ENCODE results near the gene PDE4B. TPM values are rescaled to one million over a fixed set of nuclear protein-coding genes. Genes with fewer than 3 reads are reported as not detected.

PDE4B gene
- total RNA-seq, 3 donors from 2014 or later = 8.0 to 207 (median 54.4) TPM

DNA sequence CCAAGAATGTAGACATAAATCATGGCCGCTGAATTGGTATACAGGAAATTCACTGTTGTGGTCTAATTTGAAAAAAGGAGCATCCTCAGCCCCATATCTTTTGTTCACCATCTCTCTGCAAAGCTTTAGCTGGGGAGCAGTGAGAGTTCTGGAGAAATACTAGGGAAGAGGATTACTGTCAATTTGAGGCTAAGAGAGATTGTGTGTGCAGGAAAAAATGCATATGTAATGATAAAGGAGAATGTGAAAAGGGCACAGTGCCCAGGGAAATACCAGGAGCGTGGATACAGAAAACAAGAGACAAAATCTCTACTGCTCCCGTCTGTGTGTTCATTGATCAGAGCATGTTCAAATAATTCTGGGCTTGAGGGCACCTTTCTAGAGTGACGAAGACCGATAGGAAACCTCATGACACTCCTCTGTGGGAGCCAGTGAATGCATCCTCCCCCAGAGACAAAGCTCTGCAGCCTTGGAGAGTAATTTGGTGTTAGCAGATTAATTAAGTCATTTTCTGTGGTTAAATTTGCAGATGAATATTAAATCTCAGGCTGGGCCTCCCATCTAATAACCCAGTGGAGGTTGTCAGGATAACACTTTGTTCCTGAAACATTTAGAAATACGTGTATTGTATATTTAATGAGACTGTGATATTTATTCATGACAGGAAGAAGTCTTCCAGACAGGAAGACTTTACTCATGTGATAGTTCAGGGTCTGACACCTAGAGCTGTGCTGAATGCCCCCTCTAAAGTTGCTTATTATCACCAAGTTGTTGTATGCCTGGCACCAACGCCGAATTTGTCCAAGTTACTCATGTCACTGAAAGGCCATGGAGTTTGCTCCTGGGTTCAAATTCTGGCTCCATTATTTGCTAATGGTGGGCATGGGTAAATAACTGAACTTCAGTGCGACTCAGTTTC is 453.9 kb downstream of the PDE4B start:
- no peak overlapping the region for H3K27ac ChIP-seq
- no peaks in the 10 kb centered on the region for H3K9me3 ChIP-seq
- no peak overlapping the region for H3K4me3 ChIP-seq
- TF ChIP-seq, protein P1, sequence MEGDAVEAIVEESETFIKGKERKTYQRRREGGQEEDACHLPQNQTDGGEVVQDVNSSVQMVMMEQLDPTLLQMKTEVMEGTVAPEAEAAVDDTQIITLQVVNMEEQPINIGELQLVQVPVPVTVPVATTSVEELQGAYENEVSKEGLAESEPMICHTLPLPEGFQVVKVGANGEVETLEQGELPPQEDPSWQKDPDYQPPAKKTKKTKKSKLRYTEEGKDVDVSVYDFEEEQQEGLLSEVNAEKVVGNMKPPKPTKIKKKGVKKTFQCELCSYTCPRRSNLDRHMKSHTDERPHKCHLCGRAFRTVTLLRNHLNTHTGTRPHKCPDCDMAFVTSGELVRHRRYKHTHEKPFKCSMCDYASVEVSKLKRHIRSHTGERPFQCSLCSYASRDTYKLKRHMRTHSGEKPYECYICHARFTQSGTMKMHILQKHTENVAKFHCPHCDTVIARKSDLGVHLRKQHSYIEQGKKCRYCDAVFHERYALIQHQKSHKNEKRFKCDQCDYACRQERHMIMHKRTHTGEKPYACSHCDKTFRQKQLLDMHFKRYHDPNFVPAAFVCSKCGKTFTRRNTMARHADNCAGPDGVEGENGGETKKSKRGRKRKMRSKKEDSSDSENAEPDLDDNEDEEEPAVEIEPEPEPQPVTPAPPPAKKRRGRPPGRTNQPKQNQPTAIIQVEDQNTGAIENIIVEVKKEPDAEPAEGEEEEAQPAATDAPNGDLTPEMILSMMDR (IDR thresholded peaks at IDR 0.05) = no peak
- TF ChIP-seq POLR2AphosphoS5 (IDR thresholded peaks at IDR 0.05) (no peak), POLR2A (IDR thresholded peaks at IDR 0.05) (no peak)
- H3K27me3 ChIP-seq = no peaks in the 10 kb centered on the region
- H3K36me3 ChIP-seq = no peaks in the 10 kb centered on the region
- peaks cover 0 to 3% of the 10 kb centered on the region in 2 donors for H3K4me1 ChIP-seq
- intact Hi-C loops (cut with DNase I; ENCODE audit: low total_unique reads) = no loop called here
- DNase-seq (ENCODE audit: low spot score in 2 of 2) = no peak

DNA sequence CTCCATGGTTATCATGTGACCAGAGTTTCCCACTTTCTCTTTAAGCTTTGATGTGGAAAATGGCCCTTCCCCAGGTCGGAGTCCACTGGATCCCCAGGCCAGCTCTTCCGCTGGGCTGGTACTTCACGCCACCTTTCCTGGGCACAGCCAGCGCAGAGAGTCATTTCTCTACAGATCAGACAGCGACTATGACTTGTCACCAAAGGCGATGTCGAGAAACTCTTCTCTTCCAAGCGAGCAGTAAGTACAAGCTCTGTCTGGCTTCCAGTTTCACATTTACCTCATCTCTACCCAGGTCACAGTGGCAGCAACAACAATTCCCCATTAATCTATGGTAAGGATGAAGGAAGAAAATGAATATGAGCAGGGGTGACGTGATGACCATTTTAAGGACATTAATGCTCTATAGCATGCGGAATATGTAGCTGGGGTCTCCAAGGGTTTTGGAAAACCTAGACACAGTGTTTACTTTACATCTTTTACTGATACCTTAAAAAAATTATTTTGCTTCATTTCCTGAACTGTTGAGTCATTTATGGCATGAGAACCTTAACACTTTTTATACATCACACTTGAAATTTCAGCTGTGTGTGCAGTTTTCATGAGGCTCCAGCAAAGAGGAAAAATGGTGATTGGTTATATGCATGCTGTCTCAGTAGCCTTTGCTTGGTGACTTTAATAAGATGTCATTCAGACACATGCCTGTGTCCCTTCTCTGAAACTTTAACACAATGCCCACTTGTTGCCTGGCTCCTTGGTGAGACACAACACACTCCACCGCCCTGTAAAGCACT is 454.9 kb downstream of the PDE4B start:
- H3K36me3 ChIP-seq = no peaks in the 10 kb centered on the region
- no peak for DNase-seq (ENCODE audit: low spot score in 2 of 2)
- H3K4me1 ChIP-seq = peaks cover 0 to 3% of the 10 kb centered on the region in 2 donors
- no peaks in the 10 kb centered on the region for H3K27me3 ChIP-seq
- H3K4me3 ChIP-seq = no peak overlapping the region
- intact Hi-C loops (cut with DNase I; ENCODE audit: low total_unique reads) = no loop called here
- H3K27ac ChIP-seq = no peak overlapping the region
- TF ChIP-seq POLR2A (IDR thresholded peaks at IDR 0.05) = no peak
- TF ChIP-seq POLR2AphosphoS5 (IDR thresholded peaks at IDR 0.05) = no peak
- TF ChIP-seq, protein P1 (IDR thresholded peaks at IDR 0.05) = no peak
- no peaks in the 10 kb centered on the region for H3K9me3 ChIP-seq

DNA sequence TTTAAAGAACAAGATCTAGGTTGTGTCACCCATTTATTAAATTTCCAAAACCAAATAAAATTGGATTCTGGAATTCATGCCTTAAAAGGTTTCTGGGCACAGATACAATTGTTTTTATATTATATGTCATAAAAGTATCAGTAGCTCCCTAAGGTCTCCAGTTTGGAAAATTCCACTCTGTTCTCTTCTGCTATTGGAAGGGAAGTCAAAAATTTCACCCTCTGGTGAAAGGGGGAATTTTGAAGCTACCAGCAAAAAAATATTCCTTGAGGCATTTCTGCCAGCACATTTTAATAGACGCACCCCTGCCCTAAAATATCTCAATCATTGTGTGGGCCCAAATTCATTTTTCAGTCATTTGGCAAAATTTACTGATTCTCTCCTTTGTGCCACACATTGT is 455.6 kb downstream of the PDE4B start:
- TF ChIP-seq, protein P1 (IDR thresholded peaks at IDR 0.05) = no peak
- TF ChIP-seq POLR2AphosphoS5 (IDR thresholded peaks at IDR 0.05) = no peak
- peak overlapping the region in 1 of 2 donors; percentile 23 for H3K27ac ChIP-seq
- H3K4me1 ChIP-seq = peaks cover 0 to 3% of the 10 kb centered on the region in 2 donors
- H3K36me3 ChIP-seq = no peaks in the 10 kb centered on the region
- no peak overlapping the region for H3K4me3 ChIP-seq
- DNase-seq (ENCODE audit: low spot score in 2 of 2) = no peak
- H3K9me3 ChIP-seq = no peaks in the 10 kb centered on the region
- intact Hi-C loops (cut with DNase I; ENCODE audit: low total_unique reads) = no loop called here
- no peaks in the 10 kb centered on the region for H3K27me3 ChIP-seq

DNA sequence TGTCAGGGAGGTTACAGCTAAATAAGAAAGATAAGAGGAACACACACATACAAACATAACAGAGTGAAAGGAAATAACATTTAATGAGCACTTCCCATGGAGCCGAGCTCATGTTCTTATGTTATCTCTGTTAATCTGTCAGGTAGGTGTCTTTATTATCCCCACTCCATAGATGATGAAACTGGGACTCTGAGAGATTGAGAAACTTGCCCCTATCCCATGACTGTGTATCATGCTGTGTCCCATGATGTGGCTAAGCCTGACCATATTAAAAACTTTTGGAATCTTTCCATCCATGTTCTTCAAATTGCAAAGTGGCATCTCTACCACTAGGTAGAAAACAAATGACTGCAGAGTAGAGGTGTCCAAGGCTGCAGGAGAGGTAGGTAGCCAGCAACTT is 456.1 kb downstream of the PDE4B start:
- Histone ChIP-seq H3K4me3 (no peak overlapping the region), H3K4me1 (no peaks in the 10 kb centered on the region), H3K9me3 (no peaks in the 10 kb centered on the region), H3K36me3 (no peaks in the 10 kb centered on the region), H3K27me3 (no peaks in the 10 kb centered on the region), H3K27ac (peak overlapping the region in 1 of 2 donors; percentile 23)
- no peak for TF ChIP-seq POLR2AphosphoS5 (IDR thresholded peaks at IDR 0.05)
- TF ChIP-seq POLR2A (IDR thresholded peaks at IDR 0.05) = no peak
- TF ChIP-seq, protein P1 (IDR thresholded peaks at IDR 0.05) = no peak
- intact Hi-C loops (cut with DNase I; ENCODE audit: low total_unique reads) = no loop called here
- no peak for DNase-seq (ENCODE audit: low spot score in 2 of 2)

DNA sequence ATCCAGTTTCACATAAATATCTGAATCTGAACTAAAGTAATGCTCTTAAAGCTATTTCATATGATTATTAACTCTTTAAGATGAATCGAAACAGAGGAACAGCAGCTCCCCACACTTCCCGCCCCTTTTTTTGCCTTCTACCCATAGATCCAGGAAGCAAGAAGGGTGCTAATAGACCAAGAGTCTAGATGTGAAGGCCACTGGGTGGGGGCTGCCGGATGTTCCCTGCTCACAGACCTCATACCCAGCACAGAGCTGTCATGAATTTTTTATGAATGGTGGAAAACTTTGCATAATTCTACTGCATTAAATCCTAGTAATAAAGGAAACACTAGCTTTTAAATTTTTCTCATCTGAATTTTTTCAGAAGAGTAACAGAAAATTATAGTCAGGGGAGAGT is 457.4 kb downstream of the PDE4B start:
- no peak overlapping the region for H3K4me3 ChIP-seq
- no peaks in the 10 kb centered on the region for H3K27me3 ChIP-seq
- H3K9me3 ChIP-seq = no peaks in the 10 kb centered on the region
- H3K36me3 ChIP-seq = no peaks in the 10 kb centered on the region
- no peaks in the 10 kb centered on the region for H3K4me1 ChIP-seq
- TF ChIP-seq, protein P1 (IDR thresholded peaks at IDR 0.05) = no peak
- TF ChIP-seq POLR2A (IDR thresholded peaks at IDR 0.05) (no peak), POLR2AphosphoS5 (IDR thresholded peaks at IDR 0.05) (no peak)
- intact Hi-C loops (cut with DNase I; ENCODE audit: low total_unique reads) = no loop called here
- DNase-seq (ENCODE audit: low spot score in 2 of 2) = no peak
- H3K27ac ChIP-seq = no peak overlapping the region
